ENCODE results near the gene LRBA.

- no peak for TF ChIP-seq CTCF (IDR thresholded peaks at IDR 0.05)
- TF ChIP-seq POLR2A (IDR thresholded peaks at IDR 0.05) = no peak
Measured at GRCh38 chr4:150315175-150315574, 699.9 kb downstream of the LRBA start.

Measured in testis (tissue), 2 donors.